SK-N-SH treated with all-trans-retinoic acid at 6 μM for 48 hours (cell line): ENCODE results near the gene IRS1.

Experiments
- ATAC-seq: fragments of 200-7000 bp; cut with Tn5 transposase; 3 replicates; pipeline ENCODE4 v1.9.1; 2020; ENCODE audit warnings: mild to moderate bottlenecking, moderate library complexity
- ARNTL ChIP-seq: fragments of 450-650 bp; formaldehyde crosslinking; IDR thresholded peaks from 2 replicates; pipeline ENCODE4 v1.5.0; 2020; ENCODE audit warnings: low read depth, mild to moderate bottlenecking, moderate library complexity, borderline replicate concordance
- BACH2 ChIP-seq: fragments of 250-450 bp; sonication (Bioruptor Pico); IDR thresholded peaks from 2 replicates; pipeline ENCODE4 v1.9.0; 2021; ENCODE audit warnings: mild to moderate bottlenecking, borderline replicate concordance
- CSDC2 ChIP-seq: fragments of 250-450 bp; sonication (Bioruptor Pico); IDR thresholded peaks from 2 replicates; pipeline ENCODE4 v1.5.0; 2020; ENCODE audit warnings: mild to moderate bottlenecking, moderate library complexity
- ESRRG ChIP-seq: fragments of 250-450 bp; sonication (Bioruptor Pico); IDR thresholded peaks from 2 replicates; pipeline ENCODE4 v1.6.1; 2021; ENCODE audit warnings: mild to moderate bottlenecking
- GLIS3 ChIP-seq: fragments of 250-450 bp; sonication (Bioruptor Pico); IDR thresholded peaks from 2 replicates; pipeline ENCODE4 v1.5.0; 2020; ENCODE audit warnings: mild to moderate bottlenecking, moderate library complexity
- ISL1 ChIP-seq: fragments of 250-450 bp; sonication (Bioruptor Pico); IDR thresholded peaks from 2 replicates; pipeline ENCODE4 v2.1.2; 2022; ENCODE audit warnings: mild to moderate bottlenecking, moderate library complexity
- OSR1 ChIP-seq: fragments of 250-450 bp; sonication (Bioruptor Pico); IDR thresholded peaks from 2 replicates; pipeline ENCODE4 v1.8.0; 2022; ENCODE audit warnings: moderate library complexity, mild to moderate bottlenecking, inconsistent platforms
- PPARA ChIP-seq: fragments of 250-450 bp; sonication (Bioruptor Pico); IDR thresholded peaks from 2 replicates; pipeline ENCODE4 v1.5.0; 2020; ENCODE audit warnings: mild to moderate bottlenecking, borderline replicate concordance
- RARB ChIP-seq: fragments of 250-450 bp; sonication (Bioruptor Pico); IDR thresholded peaks from 2 replicates; pipeline ENCODE4 v1.8.0; 2021; ENCODE audit warnings: mild to moderate bottlenecking, moderate library complexity
- SNAI2 ChIP-seq: fragments of 250-450 bp; sonication (Bioruptor Pico); IDR thresholded peaks from 2 replicates; pipeline ENCODE4 v1.5.0; 2020; ENCODE audit warnings: mild to moderate bottlenecking, moderate library complexity
- TCF4 ChIP-seq: fragments of 250-450 bp; sonication (Bioruptor Pico); IDR thresholded peaks from 2 replicates; pipeline ENCODE4 v1.8.0; 2021; ENCODE audit warnings: mild to moderate bottlenecking, moderate library complexity, borderline replicate concordance
- TOX ChIP-seq: fragments of 250-450 bp; sonication (Bioruptor Pico); IDR thresholded peaks from 2 replicates; pipeline ENCODE4 v1.8.0; 2021; ENCODE audit warnings: mild to moderate bottlenecking, moderate library complexity, borderline replicate concordance
- ZC3H10 ChIP-seq: fragments of 250-450 bp; sonication (Bioruptor Pico); IDR thresholded peaks from 2 replicates; pipeline ENCODE4 v1.5.1; 2021; ENCODE audit warnings: mild to moderate bottlenecking, moderate library complexity
- ZFP3 ChIP-seq: fragments of 250-450 bp; sonication (Bioruptor Pico); IDR thresholded peaks from 2 replicates; pipeline ENCODE4 v1.5.0; 2020; ENCODE audit warnings: mild to moderate bottlenecking, moderate library complexity
- ZFP30 ChIP-seq: fragments of 450-650 bp; formaldehyde crosslinking; IDR thresholded peaks from 2 replicates; pipeline ENCODE4 v1.5.0; 2022; ENCODE audit warnings: mild to moderate bottlenecking, moderate library complexity
- ZNF565 ChIP-seq: fragments of 450-650 bp; formaldehyde crosslinking; conservative IDR thresholded peaks from 2 replicates; pipeline ENCODE4 v1.5.0; 2020; ENCODE audit warnings: low read depth, mild to moderate bottlenecking, moderate library complexity
- ZNF70 ChIP-seq: fragments of 450-650 bp; formaldehyde crosslinking; IDR thresholded peaks from 2 replicates; pipeline ENCODE4 v1.5.0; 2020; ENCODE audit warnings: mild to moderate bottlenecking, moderate library complexity
- ZNF8 ChIP-seq: fragments of 450-650 bp; formaldehyde crosslinking; IDR thresholded peaks from 2 replicates; pipeline ENCODE4 v1.5.0; 2020; ENCODE audit warnings: mild to moderate bottlenecking, moderate library complexity
- TF ChIP-seq, protein P1 (sequence below): fragments of 250-450 bp; sonication (Bioruptor Pico); IDR thresholded peaks from 2 replicates; pipeline ENCODE4 v1.5.1; 2021; ENCODE audit warnings: mild to moderate bottlenecking, moderate library complexity
- TF ChIP-seq, protein P2 (sequence below): fragments of 250-450 bp; sonication (Bioruptor Pico); IDR thresholded peaks from 2 replicates; pipeline ENCODE4 v1.8.0; 2020; ENCODE audit warnings: mild to moderate bottlenecking, moderate library complexity, borderline replicate concordance
- TF ChIP-seq, protein P3 (sequence below): fragments of 250-450 bp; sonication (Bioruptor Pico); IDR thresholded peaks from 2 replicates; pipeline ENCODE4 v1.5.1; 2020; ENCODE audit warnings: low read depth, mild to moderate bottlenecking, moderate library complexity
- TF ChIP-seq, protein P4 (sequence below): fragments of 250-450 bp; sonication (Bioruptor Pico); IDR thresholded peaks from 2 replicates; pipeline ENCODE4 v1.5.0; 2020; ENCODE audit warnings: mild to moderate bottlenecking, moderate library complexity

The IRS1 gene

DNA sequence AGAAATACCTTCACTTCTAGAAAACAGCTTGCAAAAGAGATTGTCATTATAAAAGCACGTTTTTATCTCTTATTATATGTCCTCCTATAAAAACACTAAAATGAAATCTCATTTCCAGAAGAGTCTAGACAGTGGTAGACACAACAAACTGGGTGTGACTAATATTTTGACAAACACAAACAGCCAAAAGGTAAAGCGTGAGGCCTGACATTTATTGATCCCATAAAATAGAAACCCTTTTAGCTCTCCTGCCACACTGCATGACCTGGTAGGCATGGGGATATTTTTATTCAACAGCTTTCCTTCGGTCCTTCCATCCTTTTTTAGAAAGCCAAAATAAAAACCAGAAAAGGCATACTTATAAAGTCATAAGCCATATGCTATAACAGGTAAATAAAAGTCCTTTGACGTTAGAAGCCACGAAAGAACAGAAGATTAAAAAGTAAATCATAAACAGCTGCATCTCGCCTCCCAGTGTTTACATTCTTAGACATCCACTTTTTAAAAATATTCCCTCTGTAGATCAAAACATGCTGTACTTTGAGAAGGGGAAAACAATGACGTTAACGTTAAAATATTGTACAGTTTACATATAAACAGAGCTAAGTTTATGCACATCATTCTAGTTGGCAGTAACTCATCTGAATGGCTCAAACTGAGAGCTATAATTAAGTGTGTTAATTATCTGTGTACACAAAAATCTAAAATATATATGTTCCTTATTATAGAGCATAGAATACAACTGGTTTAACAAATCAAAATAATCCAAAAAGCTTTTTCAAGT, 44.6 kb downstream of the IRS1 start:
- ATAC-seq, result no peak
- TF ChIP-seq TOX (CRISPR knock-in tag) (no peak), ESRRG (CRISPR knock-in tag) (no peak), RARB (CRISPR knock-in tag) (no peak)
- TF ChIP-seq, all 23 proteins: peak for 0

DNA sequence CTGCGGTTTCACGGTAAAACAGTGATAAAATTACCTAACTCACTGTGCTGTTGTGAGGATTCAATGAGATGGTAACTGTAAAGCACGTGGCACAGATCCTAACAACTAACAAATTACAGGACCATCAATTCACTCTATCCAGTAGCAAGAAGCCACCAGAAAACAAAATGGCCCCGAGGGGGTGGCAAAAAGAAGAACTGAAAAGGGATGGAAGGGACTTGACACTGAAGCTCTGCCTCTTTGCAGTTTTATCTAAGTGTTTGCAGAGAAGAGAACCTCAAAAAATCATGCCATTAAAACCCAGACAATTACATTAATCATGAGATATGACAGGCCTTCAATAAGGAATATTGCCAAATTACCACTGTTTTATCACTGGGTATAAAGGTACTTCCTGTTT, 46.7 kb downstream of the IRS1 start:
- TF ChIP-seq ZFP30, result no peak
- TF ChIP-seq PPARA, result no peak
- TF ChIP-seq ZFP3 (CRISPR knock-in tag), result no peak
- no peak for TF ChIP-seq ZNF565 (CRISPR knock-in tag)
- TF ChIP-seq ZC3H10 (CRISPR knock-in tag), result no peak
- TF ChIP-seq RARB (CRISPR knock-in tag), result no peak
- TF ChIP-seq, protein P1, sequence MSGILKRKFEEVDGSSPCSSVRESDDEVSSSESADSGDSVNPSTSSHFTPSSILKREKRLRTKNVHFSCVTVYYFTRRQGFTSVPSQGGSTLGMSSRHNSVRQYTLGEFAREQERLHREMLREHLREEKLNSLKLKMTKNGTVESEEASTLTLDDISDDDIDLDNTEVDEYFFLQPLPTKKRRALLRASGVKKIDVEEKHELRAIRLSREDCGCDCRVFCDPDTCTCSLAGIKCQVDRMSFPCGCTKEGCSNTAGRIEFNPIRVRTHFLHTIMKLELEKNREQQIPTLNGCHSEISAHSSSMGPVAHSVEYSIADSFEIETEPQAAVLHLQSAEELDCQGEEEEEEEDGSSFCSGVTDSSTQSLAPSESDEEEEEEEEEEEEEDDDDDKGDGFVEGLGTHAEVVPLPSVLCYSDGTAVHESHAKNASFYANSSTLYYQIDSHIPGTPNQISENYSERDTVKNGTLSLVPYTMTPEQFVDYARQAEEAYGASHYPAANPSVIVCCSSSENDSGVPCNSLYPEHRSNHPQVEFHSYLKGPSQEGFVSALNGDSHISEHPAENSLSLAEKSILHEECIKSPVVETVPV (CRISPR knock-in tag), result no peak
- no peak for TF ChIP-seq ESRRG (CRISPR knock-in tag)
- no peak for TF ChIP-seq ZNF8 (CRISPR knock-in tag)
- no peak for TF ChIP-seq TOX (CRISPR knock-in tag)
- no peak for TF ChIP-seq GLIS3 (CRISPR knock-in tag)
- TF ChIP-seq, protein P2, sequence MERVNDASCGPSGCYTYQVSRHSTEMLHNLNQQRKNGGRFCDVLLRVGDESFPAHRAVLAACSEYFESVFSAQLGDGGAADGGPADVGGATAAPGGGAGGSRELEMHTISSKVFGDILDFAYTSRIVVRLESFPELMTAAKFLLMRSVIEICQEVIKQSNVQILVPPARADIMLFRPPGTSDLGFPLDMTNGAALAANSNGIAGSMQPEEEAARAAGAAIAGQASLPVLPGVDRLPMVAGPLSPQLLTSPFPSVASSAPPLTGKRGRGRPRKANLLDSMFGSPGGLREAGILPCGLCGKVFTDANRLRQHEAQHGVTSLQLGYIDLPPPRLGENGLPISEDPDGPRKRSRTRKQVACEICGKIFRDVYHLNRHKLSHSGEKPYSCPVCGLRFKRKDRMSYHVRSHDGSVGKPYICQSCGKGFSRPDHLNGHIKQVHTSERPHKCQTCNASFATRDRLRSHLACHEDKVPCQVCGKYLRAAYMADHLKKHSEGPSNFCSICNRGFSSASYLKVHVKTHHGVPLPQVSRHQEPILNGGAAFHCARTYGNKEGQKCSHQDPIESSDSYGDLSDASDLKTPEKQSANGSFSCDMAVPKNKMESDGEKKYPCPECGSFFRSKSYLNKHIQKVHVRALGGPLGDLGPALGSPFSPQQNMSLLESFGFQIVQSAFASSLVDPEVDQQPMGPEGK (CRISPR knock-in tag), result no peak
- TF ChIP-seq ZNF70 (CRISPR knock-in tag), result no peak
- TF ChIP-seq, protein P3, sequence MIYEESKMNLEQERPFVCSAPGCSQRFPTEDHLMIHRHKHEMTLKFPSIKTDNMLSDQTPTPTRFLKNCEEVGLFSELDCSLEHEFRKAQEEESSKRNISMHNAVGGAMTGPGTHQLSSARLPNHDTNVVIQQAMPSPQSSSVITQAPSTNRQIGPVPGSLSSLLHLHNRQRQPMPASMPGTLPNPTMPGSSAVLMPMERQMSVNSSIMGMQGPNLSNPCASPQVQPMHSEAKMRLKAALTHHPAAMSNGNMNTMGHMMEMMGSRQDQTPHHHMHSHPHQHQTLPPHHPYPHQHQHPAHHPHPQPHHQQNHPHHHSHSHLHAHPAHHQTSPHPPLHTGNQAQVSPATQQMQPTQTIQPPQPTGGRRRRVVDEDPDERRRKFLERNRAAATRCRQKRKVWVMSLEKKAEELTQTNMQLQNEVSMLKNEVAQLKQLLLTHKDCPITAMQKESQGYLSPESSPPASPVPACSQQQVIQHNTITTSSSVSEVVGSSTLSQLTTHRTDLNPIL (CRISPR knock-in tag), result no peak
- TF ChIP-seq SNAI2 (CRISPR knock-in tag), result no peak
- no peak for TF ChIP-seq TCF4
- TF ChIP-seq ISL1 (CRISPR knock-in tag), result no peak
- TF ChIP-seq ARNTL, result no peak
- no peak for TF ChIP-seq OSR1 (CRISPR knock-in tag)
- TF ChIP-seq, protein P4, sequence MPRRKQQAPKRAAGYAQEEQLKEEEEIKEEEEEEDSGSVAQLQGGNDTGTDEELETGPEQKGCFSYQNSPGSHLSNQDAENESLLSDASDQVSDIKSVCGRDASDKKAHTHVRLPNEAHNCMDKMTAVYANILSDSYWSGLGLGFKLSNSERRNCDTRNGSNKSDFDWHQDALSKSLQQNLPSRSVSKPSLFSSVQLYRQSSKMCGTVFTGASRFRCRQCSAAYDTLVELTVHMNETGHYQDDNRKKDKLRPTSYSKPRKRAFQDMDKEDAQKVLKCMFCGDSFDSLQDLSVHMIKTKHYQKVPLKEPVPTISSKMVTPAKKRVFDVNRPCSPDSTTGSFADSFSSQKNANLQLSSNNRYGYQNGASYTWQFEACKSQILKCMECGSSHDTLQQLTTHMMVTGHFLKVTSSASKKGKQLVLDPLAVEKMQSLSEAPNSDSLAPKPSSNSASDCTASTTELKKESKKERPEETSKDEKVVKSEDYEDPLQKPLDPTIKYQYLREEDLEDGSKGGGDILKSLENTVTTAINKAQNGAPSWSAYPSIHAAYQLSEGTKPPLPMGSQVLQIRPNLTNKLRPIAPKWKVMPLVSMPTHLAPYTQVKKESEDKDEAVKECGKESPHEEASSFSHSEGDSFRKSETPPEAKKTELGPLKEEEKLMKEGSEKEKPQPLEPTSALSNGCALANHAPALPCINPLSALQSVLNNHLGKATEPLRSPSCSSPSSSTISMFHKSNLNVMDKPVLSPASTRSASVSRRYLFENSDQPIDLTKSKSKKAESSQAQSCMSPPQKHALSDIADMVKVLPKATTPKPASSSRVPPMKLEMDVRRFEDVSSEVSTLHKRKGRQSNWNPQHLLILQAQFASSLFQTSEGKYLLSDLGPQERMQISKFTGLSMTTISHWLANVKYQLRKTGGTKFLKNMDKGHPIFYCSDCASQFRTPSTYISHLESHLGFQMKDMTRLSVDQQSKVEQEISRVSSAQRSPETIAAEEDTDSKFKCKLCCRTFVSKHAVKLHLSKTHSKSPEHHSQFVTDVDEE (CRISPR knock-in tag), result no peak
- no peak for ATAC-seq

DNA sequence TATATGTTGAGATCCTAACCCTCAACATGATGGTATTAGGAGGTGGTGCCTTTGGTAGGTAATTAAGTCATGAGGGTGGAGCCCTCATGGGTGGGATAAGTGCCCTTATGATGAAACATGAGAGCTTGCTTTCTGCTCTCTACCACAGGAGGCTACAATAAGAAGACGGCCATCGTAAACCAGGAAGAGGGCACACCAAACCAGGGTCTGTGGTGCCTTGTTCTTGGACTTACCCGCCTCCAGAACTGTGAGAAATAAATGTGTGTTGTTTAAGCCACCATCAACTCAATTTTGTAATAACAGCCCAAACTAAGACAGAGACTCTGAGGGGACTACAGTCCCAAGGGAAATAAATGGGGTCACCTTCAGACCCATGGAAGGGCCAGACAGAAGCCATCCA, 52.3 kb downstream of the IRS1 start:
- no peak for ATAC-seq
- TF ChIP-seq SNAI2 (CRISPR knock-in tag), result no peak
- no peak for TF ChIP-seq ZC3H10 (CRISPR knock-in tag)
- TF ChIP-seq, protein P1 (CRISPR knock-in tag), result no peak
- no peak for TF ChIP-seq PPARA
- TF ChIP-seq ISL1 (CRISPR knock-in tag), result no peak
- no peak for TF ChIP-seq ESRRG (CRISPR knock-in tag)
- no peak for TF ChIP-seq ZNF70 (CRISPR knock-in tag)
- no peak for TF ChIP-seq ZFP3 (CRISPR knock-in tag)
- no peak for TF ChIP-seq BACH2
- no peak for TF ChIP-seq ARNTL
- no peak for TF ChIP-seq CSDC2
- TF ChIP-seq, protein P3 (CRISPR knock-in tag), result no peak
- TF ChIP-seq ZNF565 (CRISPR knock-in tag), result no peak
- no peak for TF ChIP-seq GLIS3 (CRISPR knock-in tag)
- TF ChIP-seq, protein P2 (CRISPR knock-in tag), result no peak
- no peak for TF ChIP-seq ZNF8 (CRISPR knock-in tag)
